HEK293 (cell line): Measurements from ENCODE around the gene MYO1G.

Experiments used
- CTCF ChIA-PET: fragments of 350-600 bp; formaldehyde crosslinking; extraction: SDS; loops from one replicate; lab custom pipeline; 2021; ENCODE audit warnings: antibody characterized with exemption; lab: Yijun Ruan, JAX
- POLR2A ChIA-PET: fragments of 300-600 bp; formaldehyde crosslinking; extraction: SDS; loops from one replicate; lab custom pipeline; 2020; ENCODE audit warnings: antibody characterized with exemption, inconsistent platforms; lab: Yijun Ruan, JAX
- H3K27ac ChIP-seq: fragments of 200-500 bp; sonication (Bioruptor generic); 2 replicates; pipeline ENCODE4 v1.5.1; 2014; ENCODE audit warnings: low read depth, low read length, control low read depth, inconsistent platforms; ENCODE audit errors: extremely low read depth
- H3K36me3 ChIP-seq, 2 experiments: fragments of 200-500 bp in 1 of 2; sonication (Bioruptor generic) in 1 of 2; 1 replicate in 1 of 2; 2 replicates in 1 of 2; pipeline ENCODE4 v1.5.1; 2014 to 2017; ENCODE audit warnings: inconsistent platforms in 2 of 2, low read length in 2 of 2; ENCODE audit not compliant: control insufficient read depth in 2 of 2, insufficient read depth in 1 of 2
- H3K4me1 ChIP-seq: fragments of 200-500 bp; sonication (Bioruptor generic); 2 replicates; pipeline ENCODE4 v1.5.1; 2014; ENCODE audit warnings: mild to moderate bottlenecking, low read length, inconsistent platforms; ENCODE audit not compliant: control insufficient read depth, insufficient read depth
- H3K4me3 ChIP-seq: 2 replicates; pipeline ENCODE4 v1.5.1; 2011; ENCODE audit warnings: low read depth, mild to moderate bottlenecking, control low read depth, low read length, moderate library complexity
- H3K9me3 ChIP-seq: fragments of 200-500 bp; sonication (Bioruptor generic); 2 replicates; pipeline ENCODE4 v1.5.1; 2014; ENCODE audit warnings: low read depth, low read length, inconsistent platforms; ENCODE audit not compliant: control insufficient read depth, insufficient read depth
- CTCF ChIP-seq: fragments of 450-650 bp; formaldehyde crosslinking; IDR thresholded peaks from 2 replicates; pipeline ENCODE4 v1.5.1; 2016; ENCODE audit warnings: missing biosample characterization, missing genetic modification characterization
- ELK4 ChIP-seq: IDR thresholded peaks from 2 replicates; pipeline ENCODE4 v1.6.1; 2011; ENCODE audit warnings: mild to moderate bottlenecking, low read depth, low read length, borderline replicate concordance
- FEZF1 ChIP-seq: fragments of 450-650 bp; formaldehyde crosslinking; IDR thresholded peaks from 2 replicates; pipeline ENCODE4 v1.5.1; 2016; ENCODE audit warnings: missing biosample characterization, missing genetic modification characterization
- GFI1B ChIP-seq: fragments of 450-650 bp; formaldehyde crosslinking; IDR thresholded peaks from 2 replicates; pipeline ENCODE4 v1.5.1; 2016; ENCODE audit warnings: missing biosample characterization, missing genetic modification characterization
- GLI2 ChIP-seq: fragments of 450-650 bp; formaldehyde crosslinking; IDR thresholded peaks from 2 replicates; pipeline ENCODE4; 2017; ENCODE audit warnings: missing biosample characterization, missing genetic modification characterization, low read depth, borderline replicate concordance
- GLIS1 ChIP-seq: fragments of 450-650 bp; formaldehyde crosslinking; IDR thresholded peaks from 2 replicates; pipeline ENCODE4 v1.5.1; 2016; ENCODE audit warnings: missing biosample characterization, missing genetic modification characterization
- HOXA7 ChIP-seq: sonication (generic); formaldehyde crosslinking; IDR thresholded peaks from 2 replicates; pipeline ENCODE4 v1.8.1; 2022; ENCODE audit warnings: missing genetic modification reagents, borderline replicate concordance
- IKZF3 ChIP-seq: fragments of 450-650 bp; IDR thresholded peaks from 2 replicates; pipeline ENCODE4 v1.5.0; 2018; ENCODE audit warnings: missing biosample characterization, mild to moderate bottlenecking, missing genetic modification characterization, moderate library complexity
- KLF1 ChIP-seq: fragments of 450-650 bp; formaldehyde crosslinking; IDR thresholded peaks from 2 replicates; pipeline ENCODE4 v1.5.1; 2016; ENCODE audit warnings: missing biosample characterization, missing genetic modification characterization
- KLF16 ChIP-seq: fragments of 450-650 bp; formaldehyde crosslinking; IDR thresholded peaks from 2 replicates; pipeline ENCODE4 v1.5.1; 2017; ENCODE audit warnings: missing biosample characterization, missing genetic modification characterization
- OSR2 ChIP-seq: fragments of 450-650 bp; formaldehyde crosslinking; IDR thresholded peaks from 2 replicates; pipeline ENCODE4 v1.5.1; 2016; ENCODE audit warnings: missing biosample characterization, missing genetic modification characterization
- SETDB1 ChIP-seq: IDR thresholded peaks from one replicate; pipeline ENCODE4 v1.6.1; 2017; ENCODE audit warnings: mild to moderate bottlenecking, low read length, moderate library complexity, mixed read lengths; ENCODE audit not compliant: insufficient read length
- TRIM28 ChIP-seq: IDR thresholded peaks from 2 replicates; pipeline ENCODE4 v1.6.1; 2011; ENCODE audit warnings: low read length, control low read depth, borderline replicate concordance
- WT1 ChIP-seq: fragments of 450-650 bp; formaldehyde crosslinking; IDR thresholded peaks from 2 replicates; pipeline ENCODE4 v1.5.1; 2016; ENCODE audit warnings: missing biosample characterization, missing genetic modification characterization
- ZBTB17 ChIP-seq: fragments of 450-650 bp; formaldehyde crosslinking; IDR thresholded peaks from 2 replicates; pipeline ENCODE4 v1.5.1; 2016; ENCODE audit warnings: missing biosample characterization, missing genetic modification characterization
- ZBTB26 ChIP-seq: fragments of 450-650 bp; formaldehyde crosslinking; optimal IDR thresholded peaks from 2 replicates; pipeline ENCODE3; 2016; ENCODE audit warnings: missing biosample characterization, mild to moderate bottlenecking, missing genetic modification characterization
- ZBTB48 ChIP-seq: fragments of 450-650 bp; formaldehyde crosslinking; IDR thresholded peaks from 2 replicates; pipeline ENCODE4 v1.5.1; 2016; ENCODE audit warnings: missing biosample characterization, missing genetic modification characterization
- ZFP41 ChIP-seq: fragments of 450-650 bp; formaldehyde crosslinking; IDR thresholded peaks from 2 replicates; pipeline ENCODE4 v1.5.1; 2016; ENCODE audit warnings: missing biosample characterization, missing genetic modification characterization, borderline replicate concordance
- ZNF138 ChIP-seq: fragments of 450-650 bp; formaldehyde crosslinking; IDR thresholded peaks from 2 replicates; pipeline ENCODE4 v1.5.1; 2016; ENCODE audit warnings: missing biosample characterization, missing genetic modification characterization, borderline replicate concordance
- ZNF169 ChIP-seq: fragments of 450-650 bp; formaldehyde crosslinking; IDR thresholded peaks from 2 replicates; pipeline ENCODE4 v1.5.1; 2016; ENCODE audit warnings: missing biosample characterization, missing genetic modification characterization
- ZNF335 ChIP-seq: fragments of 450-650 bp; formaldehyde crosslinking; conservative IDR thresholded peaks from 2 replicates; pipeline ENCODE4 v1.5.1; 2016; ENCODE audit warnings: missing biosample characterization, missing genetic modification characterization
- ZNF341 ChIP-seq: fragments of 450-650 bp; formaldehyde crosslinking; IDR thresholded peaks from 2 replicates; pipeline ENCODE4; 2016; ENCODE audit warnings: low read depth, missing biosample characterization, missing genetic modification characterization
- ZNF350 ChIP-seq: fragments of 450-650 bp; formaldehyde crosslinking; IDR thresholded peaks from 2 replicates; pipeline ENCODE4 v1.5.0; 2017; ENCODE audit warnings: missing biosample characterization, mild to moderate bottlenecking, missing genetic modification characterization
- ZNF398 ChIP-seq: fragments of 450-650 bp; formaldehyde crosslinking; IDR thresholded peaks from 2 replicates; pipeline ENCODE4 v1.5.1; 2017; ENCODE audit warnings: missing biosample characterization, missing genetic modification characterization
- ZNF404 ChIP-seq: fragments of 450-650 bp; formaldehyde crosslinking; IDR thresholded peaks from 2 replicates; pipeline ENCODE4 v1.5.1; 2017; ENCODE audit warnings: missing biosample characterization, missing genetic modification characterization
- ZNF514 ChIP-seq: fragments of 450-650 bp; formaldehyde crosslinking; IDR thresholded peaks from 2 replicates; pipeline ENCODE4 v1.5.1; 2016; ENCODE audit warnings: missing biosample characterization, missing genetic modification characterization
- ZNF701 ChIP-seq: fragments of 450-650 bp; formaldehyde crosslinking; IDR thresholded peaks from 2 replicates; pipeline ENCODE4 v1.5.1; 2016; ENCODE audit warnings: missing biosample characterization, missing genetic modification characterization
- ZNF777 ChIP-seq: fragments of 450-650 bp; formaldehyde crosslinking; IDR thresholded peaks from 2 replicates; pipeline ENCODE4 v1.5.1; 2017; ENCODE audit warnings: missing biosample characterization, missing genetic modification characterization, borderline replicate concordance

The MYO1G gene

GRCh38 chr7:44990109-44991023 is 11.6 kb upstream of the MYO1G start:
- TF ChIP-seq GFI1B (peak; percentile 65), ZBTB17 (peak; percentile 24; the same call in 1 of the 2 replicates), ZBTB48 (peak; percentile 79), ZNF138 (tag by site-specific recombination) (no peak), ZNF514 (tag by site-specific recombination) (no peak), SETDB1 (peak; percentile 13), OSR2 (tag by site-specific recombination) (no peak), WT1 (tag by site-specific recombination) (0 out of 2 replicates have a peak, but pooled peaks have one; percentile 19), ZNF398 (tag by site-specific recombination) (no peak), GLIS1 (no peak), ZNF404 (tag by site-specific recombination) (no peak), ZNF341 (no peak), TRIM28 (0 out of 2 replicates have a peak, but pooled peaks have one; percentile 27), FEZF1 (tag by site-specific recombination) (peak; percentile 18; the same call in 1 of the 2 replicates), CTCF (no peak), ZNF335 (peak; percentile 16; the same call in 1 of the 2 replicates)
- TF ChIP-seq, all 188 proteins: peak for 8
- ChIA-PET CTCF (interaction anchor here (0.6 to 1.8 kb wide), 3 partner anchors 16 to 128 kb away, joined by 3 to 4 read pairs (median 4); no protein-coding TSS in a partner anchor), POLR2A (interaction anchor here (1.5 to 1.6 kb wide), 2 partner anchors 9 kb away, joined by 5 to 6 read pairs; partner anchors contain the start of gene CCM2)
- H3K9me3 ChIP-seq = no peaks in the 10 kb centered on the region
- peak overlapping the region; percentile 11; the same call in 1 of the 2 replicates for H3K27ac ChIP-seq
- H3K4me3 ChIP-seq = no peak overlapping the region
- H3K4me1 ChIP-seq = peaks cover 5% of the 10 kb centered on the region
- peaks cover 0 to 8% of the 10 kb centered on the region in 2 experiments; a peak in 1 of 3 replicates for H3K36me3 ChIP-seq

- H3K4me3 ChIP-seq = no peak overlapping the region
- ChIA-PET CTCF (interaction anchor here (0.7 to 1.8 kb wide), 3 partner anchors 7 to 15 kb away, joined by 3 to 4 read pairs (median 3); no protein-coding TSS in a partner anchor), POLR2A (interaction anchor here (0.9 to 1.5 kb wide), 2 partner anchors 10 to 12 kb away, joined by 3 to 6 read pairs; no protein-coding TSS in a partner anchor)
- H3K36me3 ChIP-seq = peaks cover 4 to 20% of the 10 kb centered on the region in 2 experiments; a peak in 1 of 3 replicates
- peaks cover 5% of the 10 kb centered on the region for H3K4me1 ChIP-seq
- H3K9me3 ChIP-seq = no peaks in the 10 kb centered on the region
- no peak overlapping the region for H3K27ac ChIP-seq
- TF ChIP-seq ZNF350 (tag by site-specific recombination) = no peak
- TF ChIP-seq ZFP41 = no peak
- TF ChIP-seq KLF16 = no peak
- TF ChIP-seq ZNF138 (tag by site-specific recombination) = no peak
- TF ChIP-seq ZBTB26 (tag by site-specific recombination) = no peak
- TF ChIP-seq IKZF3 (tag by site-specific recombination) = no peak
- TF ChIP-seq KLF1 (tag by site-specific recombination) = no peak
- TF ChIP-seq GLI2 (tag by site-specific recombination) = no peak
- no peak for TF ChIP-seq ZNF777 (tag by site-specific recombination)
- TF ChIP-seq ELK4 = no peak
- TF ChIP-seq GFI1B = no peak
- TF ChIP-seq ZNF341 = no peak
- no peak for TF ChIP-seq HOXA7 (CRISPR knock-in tag)
- TF ChIP-seq ZNF169 (tag by site-specific recombination) = no peak
- no peak for TF ChIP-seq ZNF701
Measured at GRCh38 chr7:44989132-44989531, 10.3 kb upstream of the MYO1G start.
